HG02852 (cell line): ENCODE measurements around the gene MREG.

ENCODE experiments used
- ATAC-seq: cut with Tn5 transposase; IDR thresholded peaks from one replicate; pipeline ENCODE4 v1.9.1; 2021; ENCODE audit warnings: mild to moderate bottlenecking, moderate library complexity; ENCODE audit not compliant: unreplicated experiment

Gene MREG

DNA sequence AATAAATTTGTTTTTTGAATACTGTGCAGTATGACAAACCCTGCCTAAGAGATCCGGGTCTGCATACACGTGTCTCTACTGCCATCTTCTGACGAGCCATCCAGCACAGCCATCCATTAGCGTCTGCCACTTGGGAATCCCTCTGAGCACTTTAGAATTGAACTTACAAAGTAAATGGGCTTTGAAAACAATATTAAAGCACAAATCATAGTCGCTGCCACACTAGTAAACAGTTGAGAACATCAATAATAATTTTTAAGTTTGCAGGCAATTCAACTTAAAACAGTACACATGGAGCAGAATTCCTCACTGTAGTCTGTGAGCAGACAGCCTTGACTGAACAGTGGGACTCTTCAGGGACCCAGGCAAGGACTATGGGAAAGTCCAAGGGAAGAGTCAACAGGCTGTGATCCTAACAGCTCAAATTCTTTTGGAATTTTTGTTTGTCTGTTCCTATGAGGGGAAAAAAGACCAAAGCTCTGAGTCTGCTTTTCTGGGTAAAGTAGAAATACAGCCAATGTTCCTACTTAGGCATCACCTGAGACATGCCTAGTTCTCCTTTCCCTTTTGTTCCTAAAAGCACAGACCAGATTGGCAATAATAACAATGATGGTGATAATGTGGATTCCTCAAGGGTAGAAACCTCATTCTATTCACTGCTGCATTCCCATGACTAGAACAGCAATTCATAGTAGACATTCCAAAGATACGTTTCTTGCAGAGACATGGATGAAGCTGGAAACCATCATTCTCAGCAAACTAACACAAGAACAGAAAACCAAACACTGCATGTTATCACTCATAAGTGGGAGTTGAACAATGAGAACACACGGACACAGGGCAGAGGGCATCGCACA lies 92.9 kb downstream of the MREG start:
- ATAC-seq, result peak; percentile 53

DNA sequence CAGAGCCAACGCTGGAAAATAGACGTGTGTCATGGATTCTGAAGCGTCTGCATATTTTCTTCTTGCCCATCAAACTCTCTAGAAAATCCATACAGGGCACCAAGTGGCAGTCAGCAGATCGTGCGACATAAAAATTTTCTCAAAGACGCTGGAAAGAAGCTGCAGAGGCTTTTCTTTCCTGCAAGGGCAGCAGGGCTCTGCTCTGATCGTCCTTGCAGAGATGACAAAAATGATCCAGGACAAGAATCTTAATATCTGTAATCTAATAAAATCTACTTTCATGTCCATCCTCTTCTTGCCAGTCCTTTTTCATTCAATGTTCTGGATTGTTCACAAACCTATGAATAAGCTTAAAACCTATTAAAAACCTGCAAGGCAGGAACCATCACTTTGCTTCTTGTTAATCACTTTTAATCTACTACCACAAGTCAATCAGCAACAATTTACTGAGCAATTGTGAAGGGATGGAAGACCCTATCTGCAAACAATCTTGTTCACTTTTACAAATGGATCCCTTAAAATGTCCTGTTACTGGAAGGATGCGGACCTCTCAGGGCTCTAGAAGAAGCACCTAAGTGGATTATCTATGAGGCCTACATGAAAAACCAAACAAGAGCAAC lies 93.6 kb downstream of the MREG start:
- ATAC-seq, result no peak

DNA sequence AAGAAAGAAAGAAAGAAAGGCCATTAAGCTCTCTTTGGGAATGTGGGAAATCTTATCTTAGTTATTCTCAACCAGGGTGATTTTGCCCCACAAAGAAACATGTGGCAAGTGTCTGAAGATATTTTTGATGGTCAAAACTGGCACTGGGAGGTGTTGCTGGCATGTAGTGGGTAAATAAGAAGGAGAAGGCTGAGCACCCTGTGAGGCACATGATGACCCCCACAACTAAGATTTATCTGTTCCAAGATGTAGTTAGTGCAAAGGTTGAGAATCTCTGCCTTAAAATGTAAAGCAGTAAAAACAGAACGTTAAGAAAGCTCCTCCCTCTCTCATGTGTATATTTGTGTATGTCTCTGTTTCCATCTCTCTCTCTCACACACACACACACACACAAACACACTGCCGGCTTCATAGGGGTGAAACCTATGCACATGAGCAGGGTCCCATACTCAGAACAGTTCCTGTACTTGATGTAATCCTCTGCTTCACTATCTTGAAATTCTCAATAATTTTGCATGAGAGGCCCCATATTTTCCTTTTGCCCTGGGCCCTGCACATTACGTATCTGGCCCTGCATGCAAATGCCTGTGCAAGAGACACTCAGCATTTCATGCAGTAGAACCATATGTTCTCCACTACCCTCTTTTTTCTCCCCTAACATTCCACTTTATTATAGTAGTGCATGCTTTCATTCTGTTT lies 94.3 kb downstream of the MREG start:
- ATAC-seq, result no peak

DNA sequence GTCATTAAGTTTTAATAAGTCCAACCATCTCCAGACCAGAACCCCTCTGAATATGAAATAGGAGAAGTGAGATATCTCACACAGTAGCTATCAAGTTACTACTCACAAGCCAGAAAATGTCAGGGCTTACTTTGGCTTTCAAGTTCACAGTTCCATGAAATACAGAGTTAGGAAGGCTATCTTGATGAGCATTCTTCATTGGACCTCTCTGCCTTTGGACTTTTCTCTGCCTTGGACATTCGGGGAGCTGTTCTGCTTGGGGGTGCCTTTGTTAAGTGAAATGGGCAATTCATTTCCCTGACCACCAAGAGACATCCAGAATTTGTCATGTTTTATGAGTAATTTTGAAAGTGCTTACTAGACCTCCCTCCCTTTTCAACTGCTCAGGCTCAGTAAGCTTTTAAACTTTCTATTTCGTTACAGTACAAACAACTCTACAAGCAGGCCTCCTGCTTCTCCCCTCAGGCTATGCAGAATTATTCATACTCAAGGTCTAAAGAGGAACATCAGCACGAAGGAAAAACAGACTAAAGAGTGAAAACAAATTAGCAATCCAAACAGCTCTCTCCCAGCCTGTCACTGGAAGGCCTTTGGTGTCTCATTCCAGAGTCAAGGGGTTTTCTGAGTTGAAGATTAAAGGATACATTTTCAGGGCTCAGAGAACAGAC lies 95.3 kb downstream of the MREG start:
- peak; percentile 83 for ATAC-seq

DNA sequence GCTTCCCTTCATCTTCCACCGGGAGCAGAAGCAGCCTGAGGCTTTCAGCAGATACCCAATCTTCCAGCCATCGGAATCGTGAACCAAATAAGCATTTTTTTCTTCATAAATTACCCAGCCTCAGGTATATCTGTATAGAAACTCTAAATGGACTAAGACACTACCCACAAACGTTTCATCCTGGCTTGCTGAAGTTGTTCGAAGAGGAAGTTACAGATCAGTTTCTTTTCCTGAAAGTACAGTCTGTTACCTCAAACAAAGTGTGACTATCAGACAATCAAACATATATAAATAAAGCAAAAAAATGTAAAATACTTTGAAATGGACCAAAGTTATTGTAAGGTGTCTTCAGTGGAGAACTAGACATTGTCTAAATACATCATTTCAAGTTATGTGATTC lies 97.9 kb downstream of the MREG start:
- no peak for ATAC-seq

DNA sequence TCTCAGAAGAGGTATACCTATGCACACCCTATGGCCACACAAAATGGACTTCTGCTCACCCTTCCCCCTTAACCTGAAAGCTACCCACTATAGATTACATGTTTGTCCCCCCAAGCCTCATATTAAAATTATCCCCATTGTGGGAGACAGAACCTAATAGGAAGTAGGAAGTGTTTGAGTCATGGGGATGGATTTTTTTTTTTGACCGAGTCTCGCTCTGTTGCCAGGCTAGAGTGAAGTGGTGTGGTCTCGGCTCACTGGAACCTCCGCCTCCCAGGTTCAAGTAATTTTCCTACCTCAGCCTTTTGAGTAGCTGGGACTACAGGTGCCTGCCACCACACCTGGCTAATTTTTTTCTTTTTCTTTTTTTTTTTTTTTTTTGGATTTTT lies 98.6 kb downstream of the MREG start:
- ATAC-seq, result no peak

DNA sequence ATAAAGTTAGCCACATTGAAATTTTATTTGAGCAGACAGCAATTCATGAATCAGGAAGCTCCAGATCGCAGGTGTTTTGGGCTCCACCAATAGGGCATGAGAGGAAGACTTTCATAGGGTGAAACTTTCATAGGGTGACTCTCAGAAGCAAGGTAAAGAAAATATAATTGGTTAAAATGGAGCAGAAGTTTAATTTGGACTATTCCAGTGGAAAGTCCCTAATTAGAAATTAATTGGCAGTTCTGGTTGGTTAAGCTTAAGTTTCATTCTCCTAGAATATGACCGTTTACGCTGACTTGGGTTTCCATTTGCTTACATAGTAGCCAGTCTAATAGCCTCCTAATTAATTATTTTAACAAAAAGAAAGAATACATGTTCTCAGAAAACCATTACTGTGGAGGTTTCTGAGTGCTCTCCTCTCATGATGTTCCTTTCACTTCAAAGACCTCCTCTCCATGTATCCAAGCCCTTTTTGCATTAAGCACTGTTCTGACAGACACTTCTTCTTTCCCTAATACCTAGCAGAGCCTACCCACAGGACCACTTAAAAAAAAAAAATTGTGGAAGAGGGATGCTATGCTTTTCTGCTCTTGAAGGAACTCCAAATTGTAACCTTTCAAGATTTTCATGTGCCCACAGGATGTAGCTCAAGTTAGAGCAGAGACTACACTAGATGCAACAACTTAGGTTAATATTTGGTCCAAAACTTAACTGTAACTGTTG lies 99.1 kb downstream of the MREG start:
- no peak for ATAC-seq

DNA sequence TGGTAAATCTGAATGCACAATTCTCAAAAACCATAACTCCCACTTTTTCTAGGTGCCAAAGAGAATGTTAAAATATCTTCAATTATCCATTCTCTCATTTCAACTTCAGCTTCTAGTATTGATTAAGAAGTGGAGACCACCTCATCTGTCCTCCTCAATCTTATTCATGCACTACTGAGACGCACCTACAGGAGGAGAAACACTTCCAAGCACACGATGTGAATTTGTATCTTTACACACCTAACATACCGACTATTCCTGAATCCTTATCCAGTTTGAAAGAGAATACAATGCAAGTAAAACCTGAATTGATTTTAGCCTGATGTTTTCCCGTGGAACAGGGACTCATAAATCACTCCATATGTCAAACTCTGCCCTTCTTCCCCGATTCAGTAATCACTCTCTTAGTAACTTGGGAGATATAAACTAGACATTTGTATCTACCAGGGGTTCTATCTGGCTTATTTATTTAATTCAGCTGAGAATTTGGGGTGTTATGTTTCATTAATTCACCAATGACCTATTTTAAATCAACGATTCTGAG lies 101.0 kb downstream of the MREG start:
- ATAC-seq, result no peak

DNA sequence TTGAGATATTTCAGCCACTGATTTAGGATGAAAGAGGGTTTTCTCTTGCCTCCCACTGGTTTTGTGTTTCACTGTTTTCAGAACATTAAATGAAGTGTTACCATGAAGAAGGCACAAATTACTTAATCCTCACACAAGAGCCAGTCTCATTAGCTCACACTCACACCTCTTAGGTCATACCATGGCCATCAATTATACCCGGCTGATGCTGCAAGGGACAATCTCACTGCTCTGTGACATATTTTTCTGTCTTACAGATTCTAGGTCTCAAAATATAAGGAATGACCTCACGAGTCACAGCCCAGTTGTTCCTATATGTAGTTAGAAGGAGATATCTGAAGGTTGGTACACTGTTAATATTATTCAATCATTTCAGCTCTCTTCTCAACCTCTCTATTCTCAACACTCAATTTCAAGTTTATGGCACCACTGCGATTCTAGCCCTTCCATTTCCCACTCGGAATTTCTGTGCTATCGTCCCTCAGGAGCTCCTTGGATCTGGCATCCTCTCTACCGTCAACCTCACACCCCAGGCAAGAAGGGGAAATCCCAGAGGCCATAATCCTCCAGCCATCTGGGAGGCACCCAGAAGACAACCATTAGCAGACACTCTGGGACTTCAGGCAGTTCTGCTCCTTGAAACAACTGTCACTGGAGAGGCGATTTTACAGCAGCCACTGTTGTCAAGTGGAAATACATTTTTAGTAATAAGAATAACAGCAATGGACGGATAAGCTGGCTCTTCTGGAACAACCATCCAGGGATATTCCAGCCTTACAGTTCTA lies 101.9 kb downstream of the MREG start:
- no peak for ATAC-seq

DNA sequence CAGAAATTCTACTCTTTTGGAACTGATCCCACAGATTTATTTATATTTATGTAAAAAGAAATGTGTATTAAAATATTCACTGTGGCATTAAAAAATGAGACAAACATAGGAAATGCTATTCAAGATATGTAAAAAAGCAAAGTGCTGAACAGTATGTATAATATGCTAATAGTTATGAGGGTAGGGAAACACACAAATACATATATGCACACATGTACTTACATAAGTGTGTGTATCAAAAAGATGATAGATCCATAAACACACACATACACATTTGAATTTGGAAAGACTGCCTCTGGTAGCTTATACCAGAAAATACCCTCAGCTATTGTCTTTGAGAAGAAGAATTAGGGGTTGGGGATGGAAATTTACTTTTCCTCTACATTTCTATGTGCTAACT lies 103.2 kb downstream of the MREG start:
- ATAC-seq, result no peak

DNA sequence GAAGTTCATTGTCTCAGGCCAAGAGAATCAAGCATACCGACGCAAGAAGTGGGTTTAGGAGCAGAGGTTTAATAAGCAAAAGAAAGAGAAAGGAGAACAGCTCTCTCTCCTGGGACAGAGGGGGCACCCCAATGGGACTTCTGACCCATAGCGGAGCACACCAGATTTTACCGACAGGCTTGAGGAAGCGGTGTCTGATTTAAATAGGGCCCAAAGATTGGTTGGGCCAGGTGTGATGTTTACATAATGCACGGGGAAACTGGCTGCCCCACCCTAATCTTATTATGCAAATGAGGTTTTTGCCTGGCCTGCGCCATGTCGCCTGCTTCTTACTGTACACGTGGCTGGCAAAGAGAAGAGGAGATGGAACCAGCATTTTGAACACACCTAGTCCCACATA lies 106.2 kb downstream of the MREG start:
- no peak for ATAC-seq

DNA sequence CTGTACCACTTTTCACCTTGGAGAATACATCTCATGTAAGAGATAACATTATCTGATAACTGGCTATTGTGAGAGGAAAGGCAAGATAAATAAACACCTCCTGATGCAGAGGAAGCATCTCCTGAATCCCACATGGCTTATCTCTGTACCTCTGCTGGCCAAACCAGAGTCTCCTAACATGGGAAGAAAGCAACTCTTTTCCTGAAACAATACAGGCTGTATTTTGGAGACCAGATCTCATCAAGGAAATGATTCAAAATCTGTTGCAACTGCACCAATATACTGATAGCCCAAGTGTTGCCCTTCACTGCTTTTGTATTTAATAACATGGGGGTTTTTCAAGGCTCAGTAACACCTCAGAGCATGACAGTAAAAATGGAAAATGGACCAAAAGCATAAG lies 106.9 kb downstream of the MREG start:
- ATAC-seq, result no peak

DNA sequence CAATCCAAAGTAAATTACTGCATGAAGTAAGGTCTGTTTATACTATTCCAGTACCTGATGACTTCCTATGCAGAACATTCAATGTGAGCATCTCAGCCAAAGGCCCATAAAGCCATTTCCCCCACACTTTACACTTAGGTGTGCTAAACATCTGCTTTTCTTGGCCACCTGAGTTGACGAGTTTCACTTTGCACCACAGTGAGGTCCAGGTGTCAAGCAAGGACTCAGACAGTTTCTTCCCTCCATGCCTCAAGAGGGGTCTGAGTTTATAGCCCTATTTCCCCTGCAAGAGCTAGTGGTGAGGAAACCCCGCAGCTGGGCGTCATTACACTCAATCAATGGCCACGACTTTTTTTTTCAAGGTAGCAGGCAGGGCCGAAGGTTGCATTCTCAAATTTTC lies 107.7 kb downstream of the MREG start:
- no peak for ATAC-seq

DNA sequence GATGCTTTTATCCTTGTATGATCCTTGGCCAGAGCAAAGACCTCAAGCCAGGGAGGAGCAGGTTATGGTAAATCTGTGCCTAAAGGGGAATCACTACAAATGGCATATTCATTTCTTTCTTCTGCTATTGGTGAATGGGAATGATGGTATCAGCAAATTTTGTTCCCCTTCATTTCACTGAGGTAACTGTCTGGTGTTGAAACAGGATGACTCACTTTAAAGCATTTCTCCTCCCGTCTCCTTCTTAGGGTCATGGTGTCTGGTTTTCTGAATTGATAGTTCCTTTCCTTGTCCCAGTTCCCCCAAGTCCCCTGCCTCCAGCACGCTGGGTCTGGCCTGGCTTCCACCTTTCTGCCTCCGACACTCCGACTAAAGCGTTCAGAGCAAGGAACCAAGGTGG lies 109.2 kb downstream of the MREG start:
- ATAC-seq, result no peak

DNA sequence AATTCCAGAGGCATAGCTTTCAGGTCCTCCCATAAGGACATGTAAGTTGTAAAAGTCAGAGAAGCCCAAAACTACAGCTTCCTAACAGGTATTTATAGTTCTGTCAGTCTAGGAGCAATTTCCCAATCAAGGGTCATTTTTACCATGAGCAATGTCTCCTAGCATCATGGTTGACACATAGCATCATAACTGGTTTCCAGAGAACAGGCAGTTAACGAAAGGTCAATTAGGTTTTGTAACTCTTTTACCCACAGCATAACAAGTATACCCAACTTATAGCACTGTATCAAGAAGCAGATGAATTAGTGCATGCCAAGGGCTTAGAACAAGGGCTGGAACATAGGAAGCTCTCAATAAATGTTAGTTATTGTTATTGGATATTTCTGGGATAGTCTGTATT lies 110.1 kb downstream of the MREG start:
- ATAC-seq, result no peak

DNA sequence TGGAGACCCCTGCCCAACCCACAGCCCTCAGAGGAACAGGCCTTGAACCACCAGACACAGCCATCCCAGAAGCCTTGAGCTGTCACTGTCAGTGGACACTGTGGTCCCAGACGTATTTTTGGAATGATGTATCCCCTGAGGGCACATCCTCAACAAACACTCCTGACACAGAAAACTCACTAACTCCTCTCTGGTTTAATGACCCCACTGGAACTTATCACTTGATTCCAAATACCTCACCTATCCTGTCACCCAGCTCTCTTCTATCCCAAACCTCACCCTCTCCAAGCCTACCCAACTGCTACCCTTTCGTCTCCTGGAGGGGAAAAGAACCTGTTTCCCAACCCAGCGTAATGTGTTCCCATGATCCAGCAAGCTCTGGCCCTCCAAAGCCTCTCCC lies 111.6 kb downstream of the MREG start:
- ATAC-seq, result no peak

DNA sequence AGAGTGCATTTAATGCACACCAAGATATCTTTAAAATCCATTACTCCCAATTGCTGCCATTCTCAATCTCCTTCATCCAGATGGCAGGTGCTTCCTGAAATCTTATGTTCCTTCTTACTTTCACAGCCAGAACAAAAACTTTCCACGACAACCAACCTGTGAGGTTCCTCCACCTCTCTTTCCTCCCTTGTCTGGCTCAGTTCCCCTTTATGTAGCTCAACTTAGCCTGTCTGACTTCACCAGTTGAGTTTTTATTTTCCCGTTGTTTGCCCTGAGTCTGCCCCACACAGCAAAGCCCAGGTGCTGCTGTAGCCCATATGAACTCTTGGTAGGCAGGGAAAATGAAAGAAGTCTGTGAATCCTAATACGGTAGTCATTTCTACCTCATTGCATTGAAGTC lies 112.5 kb downstream of the MREG start:
- ATAC-seq, result peak; percentile 75

DNA sequence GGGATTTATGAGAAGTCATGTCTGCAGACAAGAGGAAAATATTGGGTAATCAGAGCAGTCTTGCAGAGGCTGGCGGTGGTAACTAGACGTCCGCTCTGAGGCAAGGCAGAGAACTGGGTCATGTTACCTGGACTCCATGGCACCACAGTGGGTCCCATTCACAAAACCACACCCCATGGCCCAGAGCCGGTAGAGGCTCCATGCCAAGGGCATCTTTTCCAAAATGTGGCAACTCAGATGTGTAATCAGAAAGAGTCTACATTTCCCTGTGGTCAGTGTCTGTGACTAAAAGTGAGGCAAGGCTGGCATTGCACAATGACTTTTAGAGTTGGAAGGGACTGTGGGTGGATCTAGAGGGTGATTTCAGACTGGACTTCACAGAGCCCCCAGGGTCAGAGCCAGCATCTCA lies 113.1 kb downstream of the MREG start:
- ATAC-seq, result no peak

DNA sequence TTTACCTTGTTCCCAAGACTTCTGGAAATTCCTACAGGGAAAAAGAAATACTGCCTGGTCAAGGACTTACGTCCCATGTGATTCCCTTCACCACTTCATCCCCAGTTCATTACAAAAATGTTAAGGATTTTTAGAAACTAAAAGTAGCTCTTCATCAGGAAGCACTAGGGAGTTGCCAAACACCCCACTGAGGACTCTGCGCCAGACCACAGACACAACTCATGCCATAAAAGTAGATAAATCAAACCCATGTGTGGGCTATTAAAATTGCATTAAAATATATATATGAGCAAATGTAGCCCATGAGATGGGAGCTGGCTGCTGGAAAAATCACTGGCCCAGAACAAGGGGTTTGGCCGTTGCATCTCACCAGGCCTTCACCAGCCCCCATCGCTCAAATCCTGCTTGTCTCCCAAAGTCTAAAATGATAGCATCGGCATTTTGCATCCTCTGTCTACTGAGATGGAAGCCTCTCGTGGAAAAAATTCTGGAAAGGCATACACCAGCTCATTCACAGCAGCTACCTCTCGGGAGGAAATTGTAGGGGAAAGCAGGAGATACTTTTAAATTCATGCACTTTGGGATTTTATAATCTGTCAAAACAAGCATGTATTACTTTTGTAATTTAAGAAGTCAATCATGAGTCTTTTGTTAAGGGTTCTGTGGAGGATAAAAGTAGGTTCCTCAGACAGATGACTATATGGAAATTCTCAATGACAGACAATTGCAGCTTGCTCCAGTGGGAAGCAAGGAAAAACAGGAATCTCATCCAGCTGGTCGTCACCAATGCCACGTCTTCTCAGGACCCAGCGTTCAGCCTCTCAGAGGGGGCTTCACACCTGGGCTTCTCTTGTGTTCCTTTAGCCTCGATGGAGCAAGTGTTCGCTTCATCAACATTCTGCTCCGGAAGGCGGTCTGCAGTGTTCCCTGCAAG lies 113.9 kb downstream of the MREG start:
- ATAC-seq, result no peak
